ENCODE measurements around the gene STK32B.

The STK32B gene

DNA sequence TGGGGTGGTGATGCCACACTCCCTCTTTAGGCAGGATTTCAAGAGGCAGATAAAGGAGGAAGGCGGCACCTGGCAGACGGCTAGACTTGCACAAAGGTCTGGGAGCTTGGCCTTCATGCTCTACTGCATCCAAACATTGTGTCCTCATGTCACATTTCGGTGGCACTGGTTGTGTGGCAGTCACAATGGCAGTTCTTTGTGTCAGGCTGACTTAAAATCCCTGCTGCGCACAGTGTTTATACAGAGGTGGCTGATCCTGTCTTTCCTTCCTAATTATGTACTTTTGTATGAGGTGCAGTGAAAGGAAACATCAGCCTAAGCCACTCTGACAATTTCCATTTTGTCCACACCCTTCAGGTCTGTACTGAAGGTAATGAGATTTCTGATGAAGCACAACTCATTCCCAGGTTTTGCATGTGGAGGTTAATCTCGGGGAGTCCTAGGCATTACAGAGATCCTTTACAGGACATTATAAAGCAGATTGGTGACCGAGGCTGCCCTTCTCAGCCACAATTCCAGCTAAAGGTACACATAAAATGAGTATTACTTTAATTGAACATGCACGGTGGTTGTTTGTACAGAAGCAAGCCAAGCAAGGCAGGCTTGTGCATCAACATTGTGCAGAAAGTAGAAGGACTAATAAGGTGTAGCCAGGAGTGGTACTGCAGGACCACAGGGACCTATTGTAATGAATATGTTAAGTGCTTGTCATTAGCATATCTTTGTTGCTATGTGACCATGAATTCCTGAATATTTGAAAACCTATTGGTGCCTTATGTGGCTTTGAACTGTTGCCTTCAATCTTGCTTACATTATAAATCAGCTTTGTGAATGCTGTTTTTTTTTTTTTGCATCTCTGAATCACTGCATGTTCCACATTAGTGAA is 147.6 kb downstream of the STK32B start:
- Histone ChIP-seq H3K4me2 (ENCODE audit: low read length) (no peak overlapping the region), H3K9me3 (ENCODE audit: control insufficient read depth, low read length) (no peaks in the 10 kb centered on the region), H3K27ac (no peak overlapping the region), H3K27me3 (ENCODE audit: control insufficient read depth, insufficient read depth, low read length) (no peaks in the 10 kb centered on the region), H3K4me1 (no peaks in the 10 kb centered on the region), H2AFZ (no peak overlapping the region), H3K79me2 (no peaks in the 10 kb centered on the region), H3K4me3 (ENCODE audit: low read depth, low read length) (no peak overlapping the region), H3K36me3 (ENCODE audit: control insufficient read depth, insufficient read depth, low read length) (no peaks in the 10 kb centered on the region), H3K9ac (no peak overlapping the region)
- TF ChIP-seq, protein P1, sequence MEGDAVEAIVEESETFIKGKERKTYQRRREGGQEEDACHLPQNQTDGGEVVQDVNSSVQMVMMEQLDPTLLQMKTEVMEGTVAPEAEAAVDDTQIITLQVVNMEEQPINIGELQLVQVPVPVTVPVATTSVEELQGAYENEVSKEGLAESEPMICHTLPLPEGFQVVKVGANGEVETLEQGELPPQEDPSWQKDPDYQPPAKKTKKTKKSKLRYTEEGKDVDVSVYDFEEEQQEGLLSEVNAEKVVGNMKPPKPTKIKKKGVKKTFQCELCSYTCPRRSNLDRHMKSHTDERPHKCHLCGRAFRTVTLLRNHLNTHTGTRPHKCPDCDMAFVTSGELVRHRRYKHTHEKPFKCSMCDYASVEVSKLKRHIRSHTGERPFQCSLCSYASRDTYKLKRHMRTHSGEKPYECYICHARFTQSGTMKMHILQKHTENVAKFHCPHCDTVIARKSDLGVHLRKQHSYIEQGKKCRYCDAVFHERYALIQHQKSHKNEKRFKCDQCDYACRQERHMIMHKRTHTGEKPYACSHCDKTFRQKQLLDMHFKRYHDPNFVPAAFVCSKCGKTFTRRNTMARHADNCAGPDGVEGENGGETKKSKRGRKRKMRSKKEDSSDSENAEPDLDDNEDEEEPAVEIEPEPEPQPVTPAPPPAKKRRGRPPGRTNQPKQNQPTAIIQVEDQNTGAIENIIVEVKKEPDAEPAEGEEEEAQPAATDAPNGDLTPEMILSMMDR (IDR thresholded peaks at IDR 0.05), result no peak

DNA sequence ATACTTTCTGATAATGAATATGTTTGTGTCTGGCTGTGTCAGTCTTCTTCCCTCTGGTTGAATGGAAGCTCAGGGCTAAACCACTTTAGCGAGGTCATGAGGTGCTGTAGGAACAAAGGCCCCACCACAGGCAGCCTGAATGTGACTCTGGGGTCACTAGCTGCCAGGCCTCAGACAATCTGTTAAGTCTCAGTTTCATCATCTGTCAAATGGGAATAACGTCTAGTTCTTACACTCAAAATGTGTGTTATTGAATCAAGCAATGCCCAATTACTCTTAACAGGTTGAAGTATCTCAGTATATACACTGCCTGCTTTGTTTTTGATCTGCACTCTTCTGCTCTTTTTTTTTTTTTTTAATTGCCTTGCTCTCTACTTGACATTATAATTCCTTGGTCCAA is 148.6 kb downstream of the STK32B start:
- H3K9ac ChIP-seq, result no peak overlapping the region
- no peak overlapping the region for H2AFZ ChIP-seq
- no peaks in the 10 kb centered on the region for H3K36me3 ChIP-seq (ENCODE audit: control insufficient read depth, insufficient read depth, low read length)
- no peak overlapping the region for H3K27ac ChIP-seq
- no peak overlapping the region for H3K4me2 ChIP-seq (ENCODE audit: low read length)
- TF ChIP-seq, protein P1 (IDR thresholded peaks at IDR 0.05), result no peak
- H3K27me3 ChIP-seq (ENCODE audit: control insufficient read depth, insufficient read depth, low read length), result no peaks in the 10 kb centered on the region
- no peaks in the 10 kb centered on the region for H3K79me2 ChIP-seq
- no peaks in the 10 kb centered on the region for H3K9me3 ChIP-seq (ENCODE audit: control insufficient read depth, low read length)
- H3K4me1 ChIP-seq, result no peaks in the 10 kb centered on the region
- no peak overlapping the region for H3K4me3 ChIP-seq (ENCODE audit: low read depth, low read length)

DNA sequence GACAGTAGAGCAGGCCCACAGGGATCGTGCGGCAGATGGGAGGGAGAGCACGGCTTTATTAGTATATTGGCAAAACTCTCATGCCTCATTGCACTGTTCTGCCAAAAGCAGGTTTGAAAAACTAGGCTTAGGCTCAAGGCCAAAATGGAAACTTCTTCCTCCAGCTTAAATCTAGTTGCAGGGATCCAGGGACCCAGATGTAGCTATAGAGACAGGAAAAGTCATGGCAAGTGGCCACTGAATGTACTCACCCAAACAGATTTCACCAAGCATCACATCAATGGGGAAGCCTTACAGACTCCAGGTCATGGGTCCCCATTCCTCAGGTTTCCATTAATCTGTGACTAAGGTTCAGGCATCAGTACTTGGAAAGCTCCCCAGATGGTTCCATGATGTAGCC is 149.2 kb downstream of the STK32B start:
- Histone ChIP-seq H3K27me3 (ENCODE audit: control insufficient read depth, insufficient read depth, low read length) (no peaks in the 10 kb centered on the region), H3K9me3 (ENCODE audit: control insufficient read depth, low read length) (no peaks in the 10 kb centered on the region), H3K79me2 (no peaks in the 10 kb centered on the region), H3K4me1 (no peaks in the 10 kb centered on the region), H3K36me3 (ENCODE audit: control insufficient read depth, insufficient read depth, low read length) (no peaks in the 10 kb centered on the region), H3K9ac (no peak overlapping the region), H2AFZ (no peak overlapping the region), H3K4me2 (ENCODE audit: low read length) (no peak overlapping the region), H3K4me3 (ENCODE audit: low read depth, low read length) (no peak overlapping the region), H3K27ac (no peak overlapping the region)
- TF ChIP-seq, protein P1 (IDR thresholded peaks at IDR 0.05), result no peak

DNA sequence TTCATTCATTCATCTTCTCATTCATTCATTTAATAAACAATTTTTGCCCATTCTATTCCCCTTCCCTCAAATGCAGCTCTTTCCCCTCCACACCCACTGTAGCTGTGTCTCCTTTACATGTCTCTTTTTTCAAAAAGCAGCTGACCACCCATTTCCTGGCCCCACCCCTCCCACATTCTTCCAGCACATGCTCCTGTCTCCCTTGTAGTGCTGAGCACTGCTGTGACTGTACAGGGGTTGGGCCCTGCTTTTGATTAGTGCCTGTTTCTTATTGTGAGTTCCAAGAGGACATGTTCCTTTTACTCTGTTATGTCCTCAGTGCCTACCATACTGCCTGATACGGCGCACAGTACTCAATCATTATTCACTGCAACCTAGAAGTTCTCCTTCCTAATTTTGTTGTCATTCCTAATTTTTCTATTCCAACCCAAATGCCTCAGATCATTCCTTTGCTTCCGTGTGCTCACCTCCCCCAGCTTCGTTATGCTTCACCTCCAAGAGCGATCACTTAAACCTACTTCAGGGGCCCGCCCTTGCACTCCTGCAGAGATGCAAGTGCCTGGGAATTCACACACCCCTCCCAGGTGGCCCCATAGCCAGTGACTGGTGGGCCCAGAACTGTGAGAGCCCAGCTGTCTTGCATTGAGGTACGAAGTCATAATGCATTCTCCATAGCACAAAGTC is 152.2 kb downstream of the STK32B start:
- Histone ChIP-seq H3K4me1 (no peaks in the 10 kb centered on the region), H3K9ac (no peak overlapping the region), H3K36me3 (ENCODE audit: control insufficient read depth, insufficient read depth, low read length) (no peaks in the 10 kb centered on the region), H3K4me2 (ENCODE audit: low read length) (no peak overlapping the region), H2AFZ (no peak overlapping the region), H3K27me3 (ENCODE audit: control insufficient read depth, insufficient read depth, low read length) (no peaks in the 10 kb centered on the region), H3K4me3 (ENCODE audit: low read depth, low read length) (no peak overlapping the region), H3K9me3 (ENCODE audit: control insufficient read depth, low read length) (no peaks in the 10 kb centered on the region), H3K27ac (no peak overlapping the region), H3K79me2 (no peaks in the 10 kb centered on the region)
- TF ChIP-seq, protein P1 (IDR thresholded peaks at IDR 0.05), result no peak
